Activated T-helper 17 cell treated with anti-CD3 and anti-CD28 coated beads, Interleukin-2, amount 50 U/mL, for 72 hours (primary cell): ENCODE results near the gene CREB3L4. TPM values are rescaled to one million over a fixed set of nuclear protein-coding genes. Genes with fewer than 3 reads are reported as not detected.

Experiments
- ATAC-seq: fragments of 150-1000 bp; cut with Tn5 transposase; replicated peaks from 2 replicates; pipeline ENCODE4 v1.10.0; 2021; ENCODE audit warnings: mild to moderate bottlenecking, moderate library complexity
- H3K27ac Mint-ChIP-seq: one replicate; pipeline ENCODE4 v1.8.0; 2022; ENCODE audit warnings: mixed read lengths
- H3K27me3 Mint-ChIP-seq: one replicate; pipeline ENCODE4 v1.8.0; 2022; ENCODE audit warnings: mixed read lengths
- H3K36me3 Mint-ChIP-seq: one replicate; pipeline ENCODE4 v1.8.0; 2022; ENCODE audit warnings: low read depth, mild to moderate bottlenecking, mixed read lengths
- H3K4me1 Mint-ChIP-seq: one replicate; pipeline ENCODE4 v1.8.0; 2022; ENCODE audit warnings: mixed read lengths
- H3K4me3 Mint-ChIP-seq: one replicate; pipeline ENCODE4 v1.8.0; 2022; ENCODE audit warnings: mild to moderate bottlenecking, mixed read lengths
- H3K9me3 Mint-ChIP-seq: one replicate; pipeline ENCODE4 v1.8.0; 2022; ENCODE audit warnings: mixed read lengths
- total RNA-seq, 2 donors: library from RNA; stranded (reverse); gene quantifications; one replicate each; pipeline ENCODE4 v1.2.3, GENCODE V29; 2022

CREB3L4 gene
- total RNA-seq, 2 donors from 2014 or later = 7.4 to 9.3 TPM

- H3K27me3 Mint-ChIP-seq = no peaks in the 10 kb centered on the region
- H3K4me3 Mint-ChIP-seq = no peak overlapping the region
- H3K9me3 Mint-ChIP-seq = no peaks in the 10 kb centered on the region
- H3K27ac Mint-ChIP-seq = no peak overlapping the region
- H3K36me3 Mint-ChIP-seq = peaks cover 73% of the 10 kb centered on the region
- H3K4me1 Mint-ChIP-seq = no peaks in the 10 kb centered on the region
- no peak for ATAC-seq
Observed at GRCh38 chr1:153932156-153933131, 35.3 kb upstream of the CREB3L4 start.

- no peaks in the 10 kb centered on the region for H3K9me3 Mint-ChIP-seq
- H3K27ac Mint-ChIP-seq = no peak overlapping the region
- peaks cover 83% of the 10 kb centered on the region for H3K36me3 Mint-ChIP-seq
- H3K4me3 Mint-ChIP-seq = no peak overlapping the region
- H3K4me1 Mint-ChIP-seq = no peaks in the 10 kb centered on the region
- no peaks in the 10 kb centered on the region for H3K27me3 Mint-ChIP-seq
- ATAC-seq = no peak
Observed at GRCh38 chr1:153933430-153933829, 34.3 kb upstream of the CREB3L4 start.

GRCh38 chr1:153933955-153934354, 33.7 kb upstream of the CREB3L4 start:
- H3K27me3 Mint-ChIP-seq = no peaks in the 10 kb centered on the region
- no peak overlapping the region for H3K4me3 Mint-ChIP-seq
- ATAC-seq = no peak
- H3K9me3 Mint-ChIP-seq = no peaks in the 10 kb centered on the region
- no peaks in the 10 kb centered on the region for H3K4me1 Mint-ChIP-seq
- H3K36me3 Mint-ChIP-seq = peaks cover 87% of the 10 kb centered on the region
- no peak overlapping the region for H3K27ac Mint-ChIP-seq

GRCh38 chr1:153934746-153935145, 33.0 kb upstream of the CREB3L4 start:
- Mint-ChIP-seq H3K27ac (peak overlapping the region; percentile 5), H3K36me3 (peaks cover 91% of the 10 kb centered on the region), H3K4me3 (no peak overlapping the region), H3K27me3 (no peaks in the 10 kb centered on the region), H3K9me3 (no peaks in the 10 kb centered on the region), H3K4me1 (no peaks in the 10 kb centered on the region)
- ATAC-seq = no peak

- Mint-ChIP-seq H3K36me3 (peaks cover 94% of the 10 kb centered on the region), H3K4me1 (peaks cover 5% of the 10 kb centered on the region), H3K27me3 (no peaks in the 10 kb centered on the region), H3K4me3 (no peak overlapping the region), H3K9me3 (no peaks in the 10 kb centered on the region), H3K27ac (no peak overlapping the region)
- no peak for ATAC-seq
Observed at GRCh38 chr1:153936011-153936802, 31.5 kb upstream of the CREB3L4 start.

GRCh38 chr1:153937331-153937730, 30.4 kb upstream of the CREB3L4 start:
- H3K27ac Mint-ChIP-seq = no peak overlapping the region
- no peak overlapping the region for H3K4me3 Mint-ChIP-seq
- no peaks in the 10 kb centered on the region for H3K27me3 Mint-ChIP-seq
- peaks cover 7% of the 10 kb centered on the region for H3K4me1 Mint-ChIP-seq
- H3K9me3 Mint-ChIP-seq = no peaks in the 10 kb centered on the region
- ATAC-seq = no peak
- H3K36me3 Mint-ChIP-seq = peaks cover 92% of the 10 kb centered on the region

- Mint-ChIP-seq H3K27me3 (no peaks in the 10 kb centered on the region), H3K27ac (no peak overlapping the region), H3K4me3 (no peak overlapping the region), H3K36me3 (peaks cover 96% of the 10 kb centered on the region), H3K9me3 (no peaks in the 10 kb centered on the region), H3K4me1 (peaks cover 17% of the 10 kb centered on the region)
- ATAC-seq = no peak
Observed at GRCh38 chr1:153938996-153939395, 28.7 kb upstream of the CREB3L4 start.

GRCh38 chr1:153939476-153939875, 28.2 kb upstream of the CREB3L4 start:
- Mint-ChIP-seq H3K27ac (no peak overlapping the region), H3K9me3 (no peaks in the 10 kb centered on the region), H3K4me3 (no peak overlapping the region), H3K4me1 (peaks cover 20% of the 10 kb centered on the region), H3K36me3 (peaks cover 96% of the 10 kb centered on the region), H3K27me3 (no peaks in the 10 kb centered on the region)
- no peak for ATAC-seq

GRCh38 chr1:153940756-153941155, 26.9 kb upstream of the CREB3L4 start:
- H3K27ac Mint-ChIP-seq = peak overlapping the region; percentile 21
- no peaks in the 10 kb centered on the region for H3K9me3 Mint-ChIP-seq
- H3K36me3 Mint-ChIP-seq = peaks cover 96% of the 10 kb centered on the region
- H3K27me3 Mint-ChIP-seq = no peaks in the 10 kb centered on the region
- no peak overlapping the region for H3K4me3 Mint-ChIP-seq
- peaks cover 25% of the 10 kb centered on the region for H3K4me1 Mint-ChIP-seq
- no peak for ATAC-seq

- no peak overlapping the region for H3K4me3 Mint-ChIP-seq
- H3K27ac Mint-ChIP-seq = peak overlapping the region; percentile 96
- peaks cover 88% of the 10 kb centered on the region for H3K36me3 Mint-ChIP-seq
- peaks cover 26% of the 10 kb centered on the region for H3K4me1 Mint-ChIP-seq
- H3K9me3 Mint-ChIP-seq = no peaks in the 10 kb centered on the region
- no peak for ATAC-seq
- no peaks in the 10 kb centered on the region for H3K27me3 Mint-ChIP-seq
Observed at GRCh38 chr1:153941826-153942725, 25.6 kb upstream of the CREB3L4 start.

GRCh38 chr1:153942766-153943549, 24.7 kb upstream of the CREB3L4 start:
- H3K4me3 Mint-ChIP-seq = no peak overlapping the region
- no peak for ATAC-seq
- H3K27me3 Mint-ChIP-seq = no peaks in the 10 kb centered on the region
- peaks cover 29% of the 10 kb centered on the region for H3K4me1 Mint-ChIP-seq
- peaks cover 87% of the 10 kb centered on the region for H3K36me3 Mint-ChIP-seq
- H3K27ac Mint-ChIP-seq = peak overlapping the region; percentile 96
- H3K9me3 Mint-ChIP-seq = no peaks in the 10 kb centered on the region

GRCh38 chr1:153944005-153944826, 23.5 kb upstream of the CREB3L4 start:
- H3K4me1 Mint-ChIP-seq = peaks cover 29% of the 10 kb centered on the region
- H3K9me3 Mint-ChIP-seq = no peaks in the 10 kb centered on the region
- ATAC-seq = no peak
- H3K27me3 Mint-ChIP-seq = no peaks in the 10 kb centered on the region
- H3K4me3 Mint-ChIP-seq = peak overlapping the region; percentile 90
- peaks cover 87% of the 10 kb centered on the region for H3K36me3 Mint-ChIP-seq
- H3K27ac Mint-ChIP-seq = peak overlapping the region; percentile 96

- no peaks in the 10 kb centered on the region for H3K27me3 Mint-ChIP-seq
- peaks cover 83% of the 10 kb centered on the region for H3K36me3 Mint-ChIP-seq
- no peaks in the 10 kb centered on the region for H3K9me3 Mint-ChIP-seq
- ATAC-seq = peak; percentile 3
- peak overlapping the region; percentile 96 for H3K27ac Mint-ChIP-seq
- H3K4me1 Mint-ChIP-seq = peaks cover 29% of the 10 kb centered on the region
- H3K4me3 Mint-ChIP-seq = peak overlapping the region; percentile 90
Observed at GRCh38 chr1:153944827-153945117, 22.9 kb upstream of the CREB3L4 start.
